GM12878 (cell line): Measurements from ENCODE around the gene SCCPDH. TPM values are rescaled to one million over a fixed set of nuclear protein-coding genes. Genes with fewer than 3 reads are reported as not detected.
A peak's percentile ranks its signal among the peaks of the same experiment; 100 is the strongest.

Experiments
- ATAC-seq: fragments of 200-7000 bp; cut with Tn5 transposase; 3 replicates; pipeline ENCODE4 v1.9.1; 2020; ENCODE audit warnings: mild to moderate bottlenecking, moderate library complexity
- BruUV-seq: library from RNA; stranded (reverse); fragments of 400-500 nt; replicated peaks from 2 replicates; lab custom pipeline; 2021; lab: Mats Ljungman, UMichigan
- CTCF ChIA-PET: fragments of 300-600 bp; sonication (Branson Sonifier 250); formaldehyde crosslinking; extraction: SDS; loops from one replicate; lab custom pipeline; 2021; ENCODE audit warnings: inconsistent platforms; lab: Yijun Ruan, JAX
- POLR2A ChIA-PET: fragments of 350-600 bp; formaldehyde crosslinking; extraction: SDS; loops from one replicate; lab custom pipeline; 2021; ENCODE audit warnings: inconsistent platforms; lab: Charles Lee
- RAD21 ChIA-PET: fragments of 300-600 bp; sonication (Branson Sonifier 250); formaldehyde crosslinking; loops from one replicate; lab custom pipeline; 2023; ENCODE audit warnings: antibody characterized with exemption; ENCODE audit not compliant: unreplicated experiment; lab: Charles Lee
- SMC1A ChIA-PET: fragments of 300-600 bp; sonication (Branson Sonifier 250); formaldehyde crosslinking; loops from one replicate; lab custom pipeline; 2023; ENCODE audit not compliant: unreplicated experiment, uncharacterized antibody; lab: Charles Lee
- DNase-seq: peaks from one replicate; pipeline ENCODE4 v3.0.0-alpha.2; 2011; ENCODE audit warnings: low read depth, low spot score
- FAIRE-seq: peaks from 3 replicates; lab custom pipeline; 2011; peaks lifted over from hg19 to GRCh38; lab: Jason Lieb, UNC
- H2AFZ ChIP-seq: 2 replicates; pipeline ENCODE4 v1.6.0; 2011; ENCODE audit warnings: low read depth, low read length, control low read depth; ENCODE audit not compliant: control insufficient read depth
- H3K27ac ChIP-seq: 2 replicates; pipeline ENCODE4 v1.5.1; 2011; ENCODE audit warnings: control low read depth; ENCODE audit not compliant: control insufficient read depth, insufficient read depth
- H3K27me3 ChIP-seq, 2 experiments: replicated peaks in 1 of 2; 2 replicates each; pipeline versions ENCODE4 v1.6.0 to v1.6.1; 2011; ENCODE audit warnings: low read length in 1 of 2; ENCODE audit not compliant: control insufficient read depth in 2 of 2, insufficient read depth in 2 of 2
- H3K36me3 ChIP-seq, 2 experiments: 2 replicates each; pipeline ENCODE4 v1.5.1; 2011; ENCODE audit warnings: low read length in 1 of 2; ENCODE audit not compliant: control insufficient read depth in 2 of 2, insufficient read depth in 2 of 2
- H3K4me1 ChIP-seq: 2 replicates; pipeline ENCODE4 v1.6.1; 2011; ENCODE audit warnings: mild to moderate bottlenecking, low read length, moderate library complexity, mixed read lengths; ENCODE audit not compliant: control insufficient read depth, insufficient read depth
- H3K4me2 ChIP-seq: 2 replicates; pipeline ENCODE4 v1.6.0; 2011; ENCODE audit warnings: control low read depth; ENCODE audit not compliant: control insufficient read depth, insufficient read depth
- H3K4me3 ChIP-seq: fragments of 200-600 bp; sonication (generic); 2 replicates; pipeline ENCODE4 v1.5.1; 2016
- H3K79me2 ChIP-seq: 2 replicates; pipeline ENCODE4 v1.6.0; 2011; ENCODE audit warnings: low read length; ENCODE audit not compliant: control insufficient read depth, insufficient read depth
- H3K9ac ChIP-seq: 2 replicates; pipeline ENCODE4 v1.8.0; 2011; ENCODE audit warnings: low read length, control low read depth, mixed read lengths; ENCODE audit not compliant: control insufficient read depth, insufficient read depth
- H3K9me3 ChIP-seq: replicated peaks from 3 replicates; pipeline ENCODE4 v1.5.1; 2011; ENCODE audit warnings: mild to moderate bottlenecking, low read length; ENCODE audit not compliant: control insufficient read depth, insufficient read depth
- H4K20me1 ChIP-seq: 2 replicates; pipeline ENCODE4 v1.6.0; 2011; ENCODE audit not compliant: control insufficient read depth, insufficient read depth
- BCL3 ChIP-seq: IDR thresholded peaks from 2 replicates; pipeline ENCODE4 v1.6.1; 2011; ENCODE audit warnings: borderline replicate concordance, low read depth, mild to moderate bottlenecking, moderate library complexity, low read length; ENCODE audit not compliant: insufficient read depth, poor library complexity, severe bottlenecking
- GABPA ChIP-seq: IDR thresholded peaks from 2 replicates; pipeline ENCODE4 v1.6.1; 2014; ENCODE audit warnings: antibody characterized with exemption, low read depth, mild to moderate bottlenecking, inconsistent platforms
- RBBP5 ChIP-seq: fragments of 200-600 bp; sonication (generic); conservative IDR thresholded peaks from 2 replicates; pipeline ENCODE4 v1.6.1; 2016
- SP1 ChIP-seq: IDR thresholded peaks from one replicate; pipeline ENCODE4 v1.6.1; 2011; ENCODE audit warnings: low read depth, low read length
- TAF1 ChIP-seq: IDR thresholded peaks from 2 replicates; pipeline ENCODE4 v1.6.1; 2011; ENCODE audit warnings: mild to moderate bottlenecking, low read depth, low read length, borderline replicate concordance
- TARDBP ChIP-seq: IDR thresholded peaks from 2 replicates; pipeline ENCODE4 v1.6.1; 2016; ENCODE audit warnings: borderline replicate concordance
- ZZZ3 ChIP-seq: IDR thresholded peaks from 2 replicates; pipeline ENCODE4 v1.6.1; 2011; ENCODE audit warnings: low read depth; ENCODE audit not compliant: control insufficient read depth, insufficient read length
- WGBS: methylation state at CpG from one replicate; pipeline ENCODE4 v1.1.6; 2016; ENCODE audit warnings: low lambda C conversion rate; ENCODE audit not compliant: insufficient replicate concordance, insufficient coverage; ENCODE audit errors: missing lambda C conversion rate; 5-methylcytosine and 5-hydroxymethylcytosine counted together
- in situ Hi-C: fragments of 300-500 bp; cut with MboI; formaldehyde crosslinking; loops from 9 replicates; pipeline ENCODE4 v1.14.3; 2018; ENCODE audit warnings: mixed read lengths
- intact Hi-C: fragments of 100-400 bp; cut with micrococcal nuclease; formaldehyde crosslinking; loops from one replicate; pipeline ENCODE4 v1.14.2; 2022; ENCODE audit not compliant: unreplicated experiment
- polyA plus RNA-seq, 11 experiments: library from polyadenylated mRNA; depleted of rRNA in 4 of 11; unstranded in 6 of 11; stranded (reverse) in 5 of 11; fragments of >200 nt; fragmentation: Nextera tagmentation in 4 of 11; fragmentation: Illumina TruSeq in 1 of 11; extraction: Ambion mirVana in 4 of 11; extraction: Trizol in 1 of 11; gene quantifications; 1 replicate in 1 of 11; 2 replicates in 10 of 11; pipeline versions ENCODE4 v1.2.1 to v1.2.3, GENCODE V29; 2011 to 2016; ENCODE audit warnings: inconsistent platforms in 2 of 11, missing spikeins in 2 of 11, low read depth in 1 of 11
- total RNA-seq, 4 experiments: library from RNA; depleted of rRNA in 3 of 4; stranded (reverse); fragments of >200 nt in 3 of 4; fragmentation: Illumina TruSeq in 1 of 4; extraction: Trizol in 1 of 4; gene quantifications; 2 replicates each; pipeline versions ENCODE4 v1.2.1 to v1.2.3, GENCODE V29; 2013 to 2021

The SCCPDH gene
- total and polyA plus RNA-seq, 10 of the 15 experiments (the other 5 are each of a cell fraction or from before 2014, with no cell fraction given): 5.4 to 44.8 (median 24.5) TPM

DNA sequence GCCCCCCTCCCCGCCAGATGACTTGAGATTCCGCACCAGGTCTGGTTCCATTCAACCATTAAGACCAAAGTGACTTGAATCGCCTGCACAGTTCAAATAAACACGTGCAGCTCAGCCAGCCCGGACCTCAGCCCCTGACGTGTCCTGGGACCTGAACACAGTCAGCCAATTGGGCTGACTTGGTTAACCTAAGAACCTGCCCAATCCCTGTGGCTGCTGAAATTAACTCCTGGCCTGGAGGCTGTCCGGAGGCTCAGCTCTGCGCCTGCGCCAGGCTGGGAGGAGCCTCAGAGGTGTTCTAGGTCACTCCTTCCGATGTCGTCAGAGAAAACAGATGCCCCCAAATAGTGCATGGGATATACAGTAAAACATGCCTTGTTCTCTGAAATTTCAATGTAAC lies 73.4 kb downstream of the SCCPDH start:
- H2AFZ ChIP-seq: no peak overlapping the region
- H3K4me3 ChIP-seq: no peak overlapping the region
- ATAC-seq (no peak), FAIRE-seq (no peak), DNase-seq (no peak)
- CTCF ChIA-PET: no interaction called here
- no peaks in the 10 kb centered on the region for H3K27me3 ChIP-seq
- SMC1A ChIA-PET: no interaction called here
- H3K4me1 ChIP-seq: no peaks in the 10 kb centered on the region
- no peak for TF ChIP-seq TARDBP
- no peak for TF ChIP-seq SP1
- no peak for TF ChIP-seq GABPA
- TF ChIP-seq TAF1: no peak
- no peak for TF ChIP-seq ZZZ3
- H3K9me3 ChIP-seq: no peaks in the 10 kb centered on the region
- 69% methylated on average over 11 of the region's 11 CpGs for WGBS
- no TSS peak for BruUV-seq
- in situ Hi-C loops: no loop called here
- RAD21 ChIA-PET: no interaction called here
- no peak overlapping the region for H3K4me2 ChIP-seq
- H3K79me2 ChIP-seq: no peaks in the 10 kb centered on the region
- H3K36me3 ChIP-seq: no peaks in the 10 kb centered on the region
- POLR2A ChIA-PET: no interaction called here
- no peak overlapping the region for H3K9ac ChIP-seq
- H3K27ac ChIP-seq: no peak overlapping the region
- intact Hi-C loops: no loop called here
- no peaks in the 10 kb centered on the region for H4K20me1 ChIP-seq

- Histone ChIP-seq H3K27me3 (no peaks in the 10 kb centered on the region), H3K9me3 (no peaks in the 10 kb centered on the region), H3K4me1 (no peaks in the 10 kb centered on the region), H4K20me1 (no peaks in the 10 kb centered on the region), H3K9ac (no peak overlapping the region), H2AFZ (no peak overlapping the region), H3K79me2 (no peaks in the 10 kb centered on the region), H3K36me3 (no peaks in the 10 kb centered on the region), H3K4me2 (no peak overlapping the region), H3K4me3 (no peak overlapping the region), H3K27ac (no peak overlapping the region)
- in situ Hi-C loops: no loop called here
- POLR2A ChIA-PET: no interaction called here
- intact Hi-C loops: no loop called here
- 10% methylated on average over 4 of the region's 4 CpGs for WGBS
- FAIRE-seq (no peak), DNase-seq (no peak), ATAC-seq (no peak)
- CTCF ChIA-PET: no interaction called here
- SMC1A ChIA-PET: no interaction called here
- RAD21 ChIA-PET: no interaction called here
- BruUV-seq: no TSS peak
- TF ChIP-seq BCL3 (peak; percentile 24), RBBP5 (no peak)
Observed at GRCh38 chr1:246798107-246798506, 73.9 kb downstream of the SCCPDH start.
